B cell (primary cell): ENCODE measurements around the gene USP48. TPM values are rescaled to one million over a fixed set of nuclear protein-coding genes. Genes with fewer than 3 reads are reported as not detected.

ENCODE experiments used
- ATAC-seq: fragments of 200-7000 bp; cut with Tn5 transposase; one replicate; pipeline ENCODE4 v1.10.0; 2021; ENCODE audit warnings: low read depth, mild to moderate bottlenecking, moderate number of reproducible peaks, moderate library complexity
- CTCF ChIA-PET: fragments of 350-600 bp; sonication (Branson Sonifier 250); formaldehyde crosslinking; loops from one replicate; lab custom pipeline; 2021; ENCODE audit warnings: antibody characterized with exemption, inconsistent platforms; lab: Charles Lee
- POLR2A ChIA-PET: fragments of 350-600 bp; sonication (Branson Sonifier 250); formaldehyde crosslinking; loops from one replicate; lab custom pipeline; 2021; ENCODE audit warnings: antibody characterized with exemption; lab: Charles Lee
- DNase-seq: peaks from one replicate; pipeline ENCODE4 v3.0.0; 2013
- H2AFZ ChIP-seq: 2 replicates; pipeline ENCODE4 v1.6.1; 2012; ENCODE audit warnings: mild to moderate bottlenecking, low read depth, low read length; ENCODE audit not compliant: insufficient read depth, poor library complexity, severe bottlenecking
- H3K27ac ChIP-seq, 2 donors: 1 replicate in 1 of 2; 2 replicates in 1 of 2; pipeline ENCODE4 v1.5.1; 2012 to 2013; ENCODE audit warnings: low read length in 2 of 2, mild to moderate bottlenecking in 2 of 2, moderate library complexity in 1 of 2
- H3K27me3 ChIP-seq, 4 experiments: fragments of 200-600 bp in 1 of 4; sonication (generic) in 1 of 4; replicated peaks in 1 of 4; 1 replicate in 2 of 4; 2 replicates in 2 of 4; pipeline versions ENCODE4 v1.6.1 to v1.7.0; 2013 to 2016; ENCODE audit warnings: low read length in 3 of 4, mild to moderate bottlenecking in 2 of 4, mixed read lengths in 1 of 4, moderate library complexity in 1 of 4; ENCODE audit not compliant: insufficient read depth in 4 of 4, control insufficient read depth in 3 of 4; ENCODE audit errors: control extremely low read depth in 1 of 4
- H3K36me3 ChIP-seq, 2 experiments: replicated peaks in 1 of 2; 1 replicate in 1 of 2; 2 replicates in 1 of 2; pipeline versions ENCODE4 v1.6.1 to v1.7.1; 2013; ENCODE audit warnings: low read length in 1 of 2; ENCODE audit not compliant: insufficient read depth in 2 of 2, control insufficient read depth in 1 of 2; ENCODE audit errors: control extremely low read depth in 1 of 2, extremely low read depth in 1 of 2
- H3K4me1 ChIP-seq, 2 donors: fragments of 200-600 bp in 1 of 2; sonication (generic) in 1 of 2; 1 replicate in 1 of 2; 2 replicates in 1 of 2; pipeline versions ENCODE4 v1.5.1 to v1.6.1; 2013 to 2017; ENCODE audit warnings: low read length in 2 of 2; ENCODE audit not compliant: control insufficient read depth in 2 of 2, insufficient read depth in 2 of 2
- H3K4me2 ChIP-seq: replicated peaks from 2 replicates; pipeline ENCODE3; 2012; ENCODE audit warnings: mild to moderate bottlenecking, low read depth, low read length; ENCODE audit not compliant: poor library complexity, severe bottlenecking
- H3K4me3 ChIP-seq, 5 experiments: fragments of 200-600 bp in 1 of 5; sonication (generic) in 1 of 5; 1 replicate in 3 of 5; 2 replicates in 2 of 5; pipeline versions ENCODE4 v1.5.1 to v1.7.0; 2011 to 2016; ENCODE audit warnings: low read length in 4 of 5, mild to moderate bottlenecking in 4 of 5, low read depth in 2 of 5, control low read depth in 1 of 5, moderate library complexity in 1 of 5; ENCODE audit not compliant: insufficient read depth in 1 of 5; ENCODE audit errors: control extremely low read depth in 1 of 5, extremely low read depth in 1 of 5
- H3K79me2 ChIP-seq: fragments of 200-600 bp; sonication (generic); one replicate; pipeline ENCODE4 v1.6.0; 2016; ENCODE audit warnings: low read length; ENCODE audit not compliant: control insufficient read depth, insufficient read depth
- H3K9ac ChIP-seq: fragments of 200-600 bp; sonication (generic); 2 replicates; pipeline ENCODE4 v1.6.1; 2017; ENCODE audit warnings: mild to moderate bottlenecking, low read length, moderate library complexity
- H3K9me3 ChIP-seq, 3 donors: one replicate each; pipeline versions ENCODE4 v1.6.1 to v1.7.1; 2013; ENCODE audit warnings: low read length in 2 of 3; ENCODE audit not compliant: control insufficient read depth in 2 of 3, insufficient read depth in 1 of 3; ENCODE audit errors: control extremely low read depth in 1 of 3
- H4K20me1 ChIP-seq: 2 replicates; pipeline ENCODE4 v1.6.0; 2012; ENCODE audit warnings: mild to moderate bottlenecking, low read length; ENCODE audit not compliant: insufficient read depth, control insufficient read depth, poor library complexity, severe bottlenecking
- H3K27ac Mint-ChIP-seq: one replicate; pipeline ENCODE4 v1.8.0; 2021; ENCODE audit warnings: mixed read lengths
- H3K27me3 Mint-ChIP-seq: one replicate; pipeline ENCODE4 v1.8.0; 2021; ENCODE audit warnings: mixed read lengths
- H3K4me1 Mint-ChIP-seq: one replicate; pipeline ENCODE4 v1.8.0; 2021; ENCODE audit warnings: mixed read lengths
- H3K4me3 Mint-ChIP-seq: one replicate; pipeline ENCODE4 v1.8.0; 2021; ENCODE audit warnings: mixed read lengths
- H3K9me3 Mint-ChIP-seq: one replicate; pipeline ENCODE4 v1.8.0; 2022; ENCODE audit warnings: mixed read lengths; ENCODE audit not compliant: insufficient read depth
- CTCF ChIP-seq: fragments of 200-600 bp; IDR thresholded peaks from one replicate; pipeline ENCODE4 v1.8.0; 2022; ENCODE audit warnings: antibody characterized with exemption, mild to moderate bottlenecking
- EZH2 ChIP-seq: IDR thresholded peaks from 2 replicates; pipeline ENCODE4 v1.6.1; 2012; ENCODE audit warnings: borderline replicate concordance, low read depth, mild to moderate bottlenecking, moderate library complexity, low read length; ENCODE audit not compliant: insufficient read depth, poor library complexity, severe bottlenecking
- WGBS: methylation state at CpG from one replicate; pipeline ENCODE4 v1.1.5; 2013; ENCODE audit warnings: missing lambda C conversion rate; ENCODE audit not compliant: insufficient coverage; 5-methylcytosine and 5-hydroxymethylcytosine counted together
- intact Hi-C: fragments of 100-400 bp; cut with micrococcal nuclease; formaldehyde crosslinking; loops from one replicate; pipeline ENCODE4 v1.10.0; 2022
- polyA plus RNA-seq: library from polyadenylated mRNA; depleted of rRNA; stranded (reverse); fragments of >200 nt; gene quantifications from 2 replicates; pipeline ENCODE4 v1.2.3, GENCODE V29; 2012
- total RNA-seq, 2 donors: library from RNA; stranded (reverse); fragments of 120-200 nt in 1 of 2; gene quantifications; 1 replicate in 1 of 2; 2 replicates in 1 of 2; pipeline versions ENCODE4 v1.2.3 to v1.2.4, GENCODE V29; 2013 to 2022

USP48 gene
- total and polyA plus RNA-seq, 2 donors (not counting 1 experiment from before 2014, with no cell fraction given), result 21.2 to 135 TPM

- H3K9me3 ChIP-seq, result no peaks in the 10 kb centered on the region
- no peak overlapping the region for H3K27ac Mint-ChIP-seq
- TF ChIP-seq CTCF, result no peak
- no peak for TF ChIP-seq EZH2
- peaks cover 13% of the 10 kb centered on the region for H4K20me1 ChIP-seq
- H2AFZ ChIP-seq, result no peak overlapping the region
- ChIA-PET POLR2A (no interaction called here), CTCF (no interaction called here)
- H3K4me3 Mint-ChIP-seq, result no peak overlapping the region
- no peaks in the 10 kb centered on the region for H3K4me1 Mint-ChIP-seq
- H3K27me3 ChIP-seq, result no peaks in the 10 kb centered on the region
- no peak overlapping the region for H3K4me2 ChIP-seq
- H3K4me1 ChIP-seq, result no peaks in the 10 kb centered on the region
- intact Hi-C loops, result no loop called here
- H3K27me3 Mint-ChIP-seq, result no peaks in the 10 kb centered on the region
- 96% methylated on average over 2 of the region's 3 CpGs for WGBS
- H3K9ac ChIP-seq, result no peak overlapping the region
- H3K79me2 ChIP-seq, result peaks cover 21% of the 10 kb centered on the region
- H3K27ac ChIP-seq, result no peak overlapping the region
- H3K9me3 Mint-ChIP-seq, result no peaks in the 10 kb centered on the region
- no peak for ATAC-seq
- H3K36me3 ChIP-seq, result peaks cover 9 to 65% of the 10 kb centered on the region in 2 experiments
- H3K4me3 ChIP-seq, result no peak overlapping the region
- DNase-seq, result no peak
These were observed 33.8 kb downstream of the USP48 start for GRCh38 chr1:21749109-21749508.

- ATAC-seq (no peak), DNase-seq (no peak)
These were observed 39.5 kb downstream of the USP48 start for GRCh38 chr1:21743476-21743875.

More at GRCh38 chr1:21743476-21743875, 39.5 kb downstream of the USP48 start:
- H3K4me3 Mint-ChIP-seq, result no peak overlapping the region
- Histone ChIP-seq H3K27ac (no peak overlapping the region), H3K4me2 (no peak overlapping the region), H3K36me3 (peaks cover 7 to 44% of the 10 kb centered on the region in 2 experiments), H4K20me1 (no peaks in the 10 kb centered on the region), H3K79me2 (no peaks in the 10 kb centered on the region), H3K4me3 (no peak overlapping the region), H3K9ac (no peak overlapping the region), H2AFZ (no peak overlapping the region), H3K9me3 (no peaks in the 10 kb centered on the region), H3K27me3 (no peaks in the 10 kb centered on the region), H3K4me1 (no peaks in the 10 kb centered on the region)
- POLR2A ChIA-PET, result no interaction called here
- no peaks in the 10 kb centered on the region for H3K4me1 Mint-ChIP-seq
- H3K27me3 Mint-ChIP-seq, result no peaks in the 10 kb centered on the region
- CTCF ChIA-PET, result interaction anchor here (0.6 kb wide), 1 partner anchor 99 kb away, joined by 3 read pairs; no protein-coding TSS in a partner anchor
- TF ChIP-seq CTCF, result no peak
- no peak for TF ChIP-seq EZH2
- intact Hi-C loops, result no loop called here
- H3K9me3 Mint-ChIP-seq, result no peaks in the 10 kb centered on the region
- no CpG with 5 or more reads among the region's 2 CpGs for whole genome bisulfite sequencing
- H3K27ac Mint-ChIP-seq, result no peak overlapping the region
